Hepatocyte (in vitro differentiated cells): ENCODE data around the gene RER1. TPM values are rescaled to one million over a fixed set of nuclear protein-coding genes. Genes with fewer than 3 reads are reported as not detected.

Experiments
- DNase-seq: peaks from one replicate; pipeline ENCODE4 v3.0.0-alpha.2; 2016; ENCODE audit warnings: low spot score
- H2AFZ ChIP-seq: fragments of 200-600 bp; sonication (generic); 2 replicates; pipeline ENCODE4 v1.6.0; 2016; ENCODE audit warnings: antibody characterized with exemption, mild to moderate bottlenecking
- H3K27ac ChIP-seq: fragments of 200-600 bp; sonication (generic); 2 replicates; pipeline ENCODE4 v1.5.1; 2016; ENCODE audit warnings: mild to moderate bottlenecking
- H3K27me3 ChIP-seq: fragments of 200-600 bp; sonication (generic); 2 replicates; pipeline ENCODE4 v1.6.1; 2016
- H3K36me3 ChIP-seq: fragments of 200-600 bp; sonication (generic); replicated peaks from 2 replicates; pipeline ENCODE4 v1.5.1; 2016; ENCODE audit warnings: low read depth; ENCODE audit not compliant: insufficient read depth
- H3K4me1 ChIP-seq: fragments of 200-600 bp; sonication (generic); 2 replicates; pipeline ENCODE4 v1.5.1; 2016; ENCODE audit warnings: mild to moderate bottlenecking, moderate library complexity; ENCODE audit not compliant: insufficient read depth
- H3K4me2 ChIP-seq: fragments of 200-600 bp; sonication (generic); 2 replicates; pipeline ENCODE4 v1.6.0; 2016
- H3K4me3 ChIP-seq: fragments of 200-600 bp; sonication (generic); 2 replicates; pipeline ENCODE4 v1.5.1; 2016; ENCODE audit warnings: mild to moderate bottlenecking
- H3K79me2 ChIP-seq: fragments of 200-600 bp; sonication (generic); 2 replicates; pipeline ENCODE4 v1.6.0; 2017; ENCODE audit warnings: mild to moderate bottlenecking
- H3K9me2 ChIP-seq: fragments of 200-600 bp; sonication (generic); replicated peaks from 2 replicates; pipeline ENCODE4 v1.6.0; 2017; ENCODE audit warnings: mild to moderate bottlenecking; ENCODE audit not compliant: insufficient read depth
- H3K9me3 ChIP-seq: fragments of 200-600 bp; sonication (generic); 2 replicates; pipeline ENCODE4 v1.5.1; 2016; ENCODE audit warnings: low read depth, mild to moderate bottlenecking
- H4K20me1 ChIP-seq: fragments of 200-600 bp; sonication (generic); 2 replicates; pipeline ENCODE4 v1.6.0; 2016; ENCODE audit warnings: mild to moderate bottlenecking; ENCODE audit not compliant: insufficient read depth, poor library complexity, severe bottlenecking
- CTCF ChIP-seq: fragments of 200-600 bp; sonication (generic); IDR thresholded peaks from 2 replicates; pipeline ENCODE4 v1.5.1; 2016; ENCODE audit warnings: antibody characterized with exemption, mild to moderate bottlenecking; ENCODE audit not compliant: poor library complexity
- EZH2 ChIP-seq: fragments of 200-600 bp; sonication (generic); IDR thresholded peaks from 2 replicates; pipeline ENCODE4 v1.6.1; 2016; ENCODE audit warnings: antibody characterized with exemption, mild to moderate bottlenecking, borderline replicate concordance
- EZH2phosphoT487 ChIP-seq: fragments of 200-600 bp; sonication (generic); IDR thresholded peaks from one replicate; pipeline ENCODE4 v1.6.1; 2018; ENCODE audit warnings: antibody characterized with exemption, mild to moderate bottlenecking, low read depth, moderate library complexity; ENCODE audit not compliant: unreplicated experiment, severe bottlenecking
- WGBS: methylation state at CpG from one replicate; pipeline ENCODE4 v1.1.6; 2016; ENCODE audit warnings: low lambda C conversion rate; ENCODE audit errors: missing lambda C conversion rate; 5-methylcytosine and 5-hydroxymethylcytosine counted together
- polyA plus RNA-seq: library from polyadenylated mRNA; unstranded; fragments of >200 nt; fragmentation: Nextera tagmentation; extraction: Ambion mirVana; gene quantifications from 2 replicates; pipeline ENCODE4 v1.2.1, GENCODE V29; 2016
- total RNA-seq: library from RNA; depleted of rRNA; stranded (reverse); fragments of >200 nt; gene quantifications from 2 replicates; pipeline ENCODE4 v1.2.3, GENCODE V29; 2014

RER1 gene
- total and polyA plus RNA-seq, 2 experiments from 2014 or later, result 123 to 237 TPM

- Histone ChIP-seq H3K79me2 (no peaks in the 10 kb centered on the region), H3K4me1 (no peaks in the 10 kb centered on the region), H2AFZ (no peak overlapping the region), H4K20me1 (no peaks in the 10 kb centered on the region), H3K9me2 (no peaks in the 10 kb centered on the region), H3K36me3 (no peaks in the 10 kb centered on the region), H3K27ac (no peak overlapping the region), H3K4me2 (no peak overlapping the region), H3K27me3 (no peaks in the 10 kb centered on the region), H3K9me3 (no peaks in the 10 kb centered on the region), H3K4me3 (no peak overlapping the region)
- 91% methylated on average over 31 of the region's 31 CpGs for WGBS
- DNase-seq, result no peak
- TF ChIP-seq EZH2, result no peak
- TF ChIP-seq EZH2phosphoT487, result no peak
- TF ChIP-seq CTCF, result no peak
Measured at GRCh38 chr1:2350911-2351655, 40.6 kb upstream of the RER1 start.

- H3K79me2 ChIP-seq, result no peaks in the 10 kb centered on the region
- no peaks in the 10 kb centered on the region for H3K4me1 ChIP-seq
- no peak overlapping the region for H3K4me2 ChIP-seq
- H4K20me1 ChIP-seq, result no peaks in the 10 kb centered on the region
- TF ChIP-seq EZH2phosphoT487, result no peak
- TF ChIP-seq CTCF, result no peak
- TF ChIP-seq EZH2, result no peak
- H3K27me3 ChIP-seq, result no peaks in the 10 kb centered on the region
- DNase-seq, result no peak
- WGBS, result 96% methylated on average over 8 of the region's 8 CpGs
- H3K4me3 ChIP-seq, result no peak overlapping the region
- no peaks in the 10 kb centered on the region for H3K9me3 ChIP-seq
- no peak overlapping the region for H2AFZ ChIP-seq
- no peak overlapping the region for H3K27ac ChIP-seq
- no peaks in the 10 kb centered on the region for H3K36me3 ChIP-seq
- no peaks in the 10 kb centered on the region for H3K9me2 ChIP-seq
Measured at GRCh38 chr1:2351723-2352122, 39.9 kb upstream of the RER1 start.

- WGBS, result 97% methylated on average over 11 of the region's 11 CpGs
- Histone ChIP-seq H3K4me1 (no peaks in the 10 kb centered on the region), H2AFZ (no peak overlapping the region), H3K27me3 (no peaks in the 10 kb centered on the region), H3K9me2 (no peaks in the 10 kb centered on the region), H3K4me2 (no peak overlapping the region), H4K20me1 (no peaks in the 10 kb centered on the region), H3K9me3 (no peaks in the 10 kb centered on the region), H3K36me3 (no peaks in the 10 kb centered on the region), H3K4me3 (no peak overlapping the region), H3K27ac (no peak overlapping the region), H3K79me2 (no peaks in the 10 kb centered on the region)
- no peak for DNase-seq
- TF ChIP-seq EZH2phosphoT487 (no peak), EZH2 (no peak), CTCF (no peak)
Measured at GRCh38 chr1:2352341-2352896, 39.2 kb upstream of the RER1 start.
